ENCODE data around the gene CUZD1.

GRCh38 chr10:122864901-122865300 is 19.2 kb upstream of the CUZD1 start:
- TF ChIP-seq POLR2AphosphoS5 (IDR thresholded peaks at IDR 0.05; ENCODE audit: low read depth, low read length) (no peak), SIN3A (IDR thresholded peaks at IDR 0.05; ENCODE audit: borderline replicate concordance, insufficient read depth, low read length) (no peak)
